ENCODE results near the gene SORBS1.

SORBS1 gene

GRCh38 chr10:95416270-95416669, 144.9 kb downstream of the SORBS1 start:
- TF ChIP-seq CTCF (IDR thresholded peaks at IDR 0.05): no peak
- Histone ChIP-seq H3K4me3 (peak overlapping the region in 1 of 2 donors; percentile 27), H3K9me3 (no peaks in the 10 kb centered on the region), H3K36me3 (peaks cover 29 to 51% (median 31%) of the 10 kb centered on the region in 3 donors), H3K4me1 (peaks cover 0 to 100% (median 75%) of the 10 kb centered on the region in 4 donors), H3K27me3 (no peaks in the 10 kb centered on the region), H3K27ac (peak overlapping the region; percentile 87 to 91)
- DNase-seq: peak in 1 of 2 donors; percentile 58
- intact Hi-C loops (cut with DNase I; ENCODE audit: low total_unique reads): no loop called here

- Histone ChIP-seq H3K4me1 (peaks cover 0 to 100% (median 70%) of the 10 kb centered on the region in 4 donors), H3K27ac (peak overlapping the region; percentile 87 to 91)
These were observed 145.5 kb downstream of the SORBS1 start for GRCh38 chr10:95415621-95416031.

GRCh38 chr10:95414844-95415485, 146.2 kb downstream of the SORBS1 start:
- Histone ChIP-seq H3K4me3 (peak overlapping the region; percentile 10 to 27), H3K4me1 (peaks cover 0 to 100% (median 68%) of the 10 kb centered on the region in 4 donors), H3K27me3 (no peaks in the 10 kb centered on the region), H3K9me3 (no peaks in the 10 kb centered on the region), H3K27ac (peak overlapping the region; percentile 87 to 91), H3K36me3 (peaks cover 24 to 49% (median 34%) of the 10 kb centered on the region in 3 donors)
- DNase-seq: peak; percentile 66 to 77
- no peak for TF ChIP-seq CTCF (IDR thresholded peaks at IDR 0.05)
- intact Hi-C loops (cut with DNase I; ENCODE audit: low total_unique reads): no loop called here

More at GRCh38 chr10:95415621-95416031, 145.5 kb downstream of the SORBS1 start:
- Histone ChIP-seq H3K27me3 (no peaks in the 10 kb centered on the region), H3K36me3 (peaks cover 25 to 49% (median 31%) of the 10 kb centered on the region in 3 donors), H3K4me3 (peak overlapping the region in 1 of 2 donors; percentile 27), H3K9me3 (no peaks in the 10 kb centered on the region)
- intact Hi-C loops (cut with DNase I; ENCODE audit: low total_unique reads): no loop called here
- peak in 1 of 2 donors; percentile 72 for DNase-seq
- no peak for TF ChIP-seq CTCF (IDR thresholded peaks at IDR 0.05)

- peak in 1 of 2 donors; percentile 67 for DNase-seq
- H3K27ac ChIP-seq: peak overlapping the region; percentile 87 to 91
- peaks cover 0 to 100% (median 69%) of the 10 kb centered on the region in 4 donors for H3K4me1 ChIP-seq
- peak overlapping the region; percentile 10 for H3K4me3 ChIP-seq
- TF ChIP-seq CTCF (IDR thresholded peaks at IDR 0.05): no peak
- H3K9me3 ChIP-seq: no peaks in the 10 kb centered on the region
- H3K36me3 ChIP-seq: peaks cover 24 to 52% (median 36%) of the 10 kb centered on the region in 3 donors
- intact Hi-C loops (cut with DNase I; ENCODE audit: low total_unique reads): no loop called here
- no peaks in the 10 kb centered on the region for H3K27me3 ChIP-seq
These were observed 146.9 kb downstream of the SORBS1 start for GRCh38 chr10:95414016-95414830.

- TF ChIP-seq CTCF (IDR thresholded peaks at IDR 0.05): no peak
- H3K9me3 ChIP-seq: no peaks in the 10 kb centered on the region
- peak overlapping the region; percentile 87 to 91 for H3K27ac ChIP-seq
- peaks cover 24 to 45% (median 32%) of the 10 kb centered on the region in 3 donors for H3K36me3 ChIP-seq
- DNase-seq: peak in 1 of 2 donors; percentile 65
- no peaks in the 10 kb centered on the region for H3K27me3 ChIP-seq
- H3K4me1 ChIP-seq: peaks cover 0 to 100% (median 68%) of the 10 kb centered on the region in 4 donors
- intact Hi-C loops (cut with DNase I; ENCODE audit: low total_unique reads): no loop called here
- no peak overlapping the region for H3K4me3 ChIP-seq
These were observed 147.6 kb downstream of the SORBS1 start for GRCh38 chr10:95413588-95413987.
